ENCODE measurements around the gene LY6G5C.

DNA sequence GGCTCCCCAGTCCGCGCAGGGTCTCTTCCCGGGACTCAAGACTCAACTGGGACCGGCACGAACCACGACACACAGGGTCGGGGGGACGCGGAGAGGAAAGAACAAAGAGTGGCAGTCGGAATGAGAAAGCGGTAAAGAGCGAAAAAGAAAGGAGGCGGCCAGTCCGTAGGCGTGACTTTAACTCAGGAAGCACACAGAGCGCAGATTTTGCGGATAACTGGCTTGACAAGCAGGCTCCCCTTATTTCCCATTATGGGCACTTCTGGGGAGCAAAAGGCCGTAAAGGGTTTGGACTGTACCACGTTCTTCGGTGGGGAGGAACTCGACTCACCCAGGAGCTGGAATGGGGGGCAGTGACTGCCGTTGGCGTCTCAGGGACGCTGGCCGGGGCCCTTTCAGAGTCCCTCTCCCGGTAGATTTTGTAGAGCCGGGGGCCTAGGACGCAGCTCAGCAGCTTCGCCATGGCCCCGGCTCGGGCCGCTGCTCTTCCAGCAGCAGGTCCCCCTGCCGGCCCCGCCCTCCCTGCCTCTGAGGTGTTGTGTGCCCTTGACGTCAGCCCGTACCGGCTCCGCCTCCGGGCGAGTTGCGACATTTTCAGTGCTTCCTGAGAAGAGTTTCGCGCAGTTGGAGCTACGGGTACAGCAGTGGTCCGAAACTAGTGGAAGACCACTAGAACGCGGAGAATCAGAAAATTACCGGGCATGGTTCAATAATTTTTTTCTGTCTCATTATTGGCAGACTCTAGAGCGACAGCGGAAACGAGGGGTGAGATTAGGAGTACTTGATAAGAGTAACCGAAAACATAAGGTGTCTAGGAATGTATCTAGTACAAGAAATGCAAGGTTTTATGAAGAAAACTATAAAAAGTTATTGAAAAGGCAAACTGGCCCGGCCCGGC lies 22.2 kb upstream of the LY6G5C start, which contains the start of gene ABHD16A:
- TF ChIP-seq EZH2phosphoT487 (IDR thresholded peaks at IDR 0.05; ENCODE audit: insufficient read depth, low read depth) (no peak), EZH2 (IDR thresholded peaks at IDR 0.05; ENCODE audit: insufficient read depth, poor library complexity, severe bottlenecking) (no peak)
